Measurements from ENCODE around the gene C1orf50.

DNA sequence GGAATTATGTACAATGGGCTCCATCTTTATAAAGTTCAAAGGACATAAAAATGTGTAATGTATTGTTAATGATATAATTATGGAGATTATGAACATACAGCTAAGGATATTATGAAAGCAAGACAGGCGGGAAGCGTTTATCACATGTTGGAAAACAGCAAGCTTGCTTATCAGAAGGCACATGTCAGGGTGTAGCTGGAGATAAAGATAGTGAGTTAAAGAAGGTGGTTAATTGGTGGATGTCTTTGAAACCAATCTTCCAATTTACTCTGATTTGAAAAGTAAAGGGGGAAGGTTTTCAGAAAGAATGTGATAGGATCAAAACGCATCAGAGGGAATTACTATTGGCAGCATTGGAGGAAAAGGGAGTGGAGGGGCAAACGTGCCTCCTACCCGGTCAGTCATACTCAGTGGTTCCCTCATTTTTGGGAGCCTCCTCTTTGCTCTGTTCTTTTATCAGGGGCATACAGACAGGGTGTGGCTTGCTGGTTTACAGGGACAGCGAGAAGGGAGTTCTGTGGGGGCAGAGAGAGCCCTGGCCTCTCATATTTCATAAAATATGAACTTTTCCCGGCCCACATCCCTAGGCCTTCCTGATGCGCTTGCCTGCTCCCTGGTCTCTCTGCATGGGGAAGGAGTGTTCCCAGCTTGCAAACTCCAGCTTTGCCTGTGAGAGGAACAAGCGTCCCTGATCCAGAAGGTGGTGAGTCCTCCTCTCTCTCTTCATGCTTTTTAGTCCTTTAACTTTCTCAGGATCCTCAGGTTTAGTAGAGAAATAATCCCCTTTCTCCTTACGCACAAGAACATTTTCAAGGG, 58.2 kb downstream of the C1orf50 start:
- TF ChIP-seq, protein P1, sequence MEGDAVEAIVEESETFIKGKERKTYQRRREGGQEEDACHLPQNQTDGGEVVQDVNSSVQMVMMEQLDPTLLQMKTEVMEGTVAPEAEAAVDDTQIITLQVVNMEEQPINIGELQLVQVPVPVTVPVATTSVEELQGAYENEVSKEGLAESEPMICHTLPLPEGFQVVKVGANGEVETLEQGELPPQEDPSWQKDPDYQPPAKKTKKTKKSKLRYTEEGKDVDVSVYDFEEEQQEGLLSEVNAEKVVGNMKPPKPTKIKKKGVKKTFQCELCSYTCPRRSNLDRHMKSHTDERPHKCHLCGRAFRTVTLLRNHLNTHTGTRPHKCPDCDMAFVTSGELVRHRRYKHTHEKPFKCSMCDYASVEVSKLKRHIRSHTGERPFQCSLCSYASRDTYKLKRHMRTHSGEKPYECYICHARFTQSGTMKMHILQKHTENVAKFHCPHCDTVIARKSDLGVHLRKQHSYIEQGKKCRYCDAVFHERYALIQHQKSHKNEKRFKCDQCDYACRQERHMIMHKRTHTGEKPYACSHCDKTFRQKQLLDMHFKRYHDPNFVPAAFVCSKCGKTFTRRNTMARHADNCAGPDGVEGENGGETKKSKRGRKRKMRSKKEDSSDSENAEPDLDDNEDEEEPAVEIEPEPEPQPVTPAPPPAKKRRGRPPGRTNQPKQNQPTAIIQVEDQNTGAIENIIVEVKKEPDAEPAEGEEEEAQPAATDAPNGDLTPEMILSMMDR (IDR thresholded peaks at IDR 0.05 in 4 of 5, conservative IDR thresholded peaks at IDR 0.05 in 1 of 5), result no peak
- TF ChIP-seq POLR2A (IDR thresholded peaks at IDR 0.05), result no peak
